Measurements from ENCODE around the gene GBP3.
"Not testable (repeated sequence)": the region's sequence is repeated elsewhere in the genome, so short reads cannot be mapped to it uniquely, and the experiment has no call there.

Gene GBP3

DNA sequence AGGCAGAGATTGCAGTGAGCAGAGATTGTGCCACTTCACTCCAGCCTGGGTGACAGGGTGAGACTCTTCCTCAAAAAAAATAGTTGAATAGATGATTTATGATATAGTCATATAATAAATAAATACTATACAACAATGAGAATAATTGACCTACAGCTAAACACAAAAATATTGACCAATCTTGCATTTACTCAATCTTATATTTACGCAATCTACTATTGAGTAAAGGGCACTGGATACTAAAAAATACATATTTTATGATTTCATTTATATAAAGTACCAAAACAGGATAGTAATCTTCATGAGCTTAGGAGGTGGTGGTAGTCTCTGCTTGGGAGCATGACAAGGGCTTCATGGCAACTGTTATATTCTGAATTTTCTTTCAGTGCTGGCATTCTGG, 19.1 kb upstream of the GBP3 start:
- DNase-seq, result no peak

DNA sequence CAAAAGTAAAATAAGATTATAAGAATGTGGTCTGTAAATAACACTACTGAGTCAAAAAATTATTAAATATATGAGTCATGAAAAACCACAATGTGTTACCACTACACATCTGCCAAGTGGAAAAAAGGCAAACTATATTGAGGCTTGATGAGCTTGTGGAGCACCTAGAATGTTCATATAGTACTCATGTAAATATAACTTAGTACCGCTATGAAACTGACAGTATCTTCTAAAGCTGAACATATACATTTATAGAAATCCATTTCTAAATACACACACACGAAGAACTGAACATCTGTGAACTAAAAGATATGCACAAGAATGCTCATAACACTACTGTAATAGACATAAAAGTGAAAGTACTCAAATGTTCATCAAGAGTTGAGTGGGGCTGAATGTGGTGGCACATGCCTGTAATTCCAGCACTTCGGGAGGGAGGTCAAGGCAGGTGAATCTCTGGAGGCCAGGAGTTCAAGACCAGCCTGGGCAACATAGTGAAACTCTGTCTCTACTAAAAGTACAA, 18.5 kb upstream of the GBP3 start:
- DNase-seq, result no peak

DNA sequence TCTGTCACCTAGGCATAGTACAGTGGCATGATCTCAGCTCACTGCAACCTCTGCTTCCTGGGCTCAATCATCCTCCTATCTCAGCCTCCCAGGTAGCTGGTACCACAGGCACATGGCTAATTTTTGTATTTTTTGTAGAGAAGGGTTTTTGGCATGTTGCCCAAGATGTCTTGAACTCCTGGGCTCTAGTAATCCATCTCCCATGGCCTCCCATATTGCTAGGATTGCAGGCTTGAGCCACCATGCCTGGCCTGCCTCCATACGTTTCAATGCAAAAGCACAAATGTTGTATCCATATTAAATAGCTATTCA, 17.6 kb upstream of the GBP3 start:
- DNase-seq, result no peak

DNA sequence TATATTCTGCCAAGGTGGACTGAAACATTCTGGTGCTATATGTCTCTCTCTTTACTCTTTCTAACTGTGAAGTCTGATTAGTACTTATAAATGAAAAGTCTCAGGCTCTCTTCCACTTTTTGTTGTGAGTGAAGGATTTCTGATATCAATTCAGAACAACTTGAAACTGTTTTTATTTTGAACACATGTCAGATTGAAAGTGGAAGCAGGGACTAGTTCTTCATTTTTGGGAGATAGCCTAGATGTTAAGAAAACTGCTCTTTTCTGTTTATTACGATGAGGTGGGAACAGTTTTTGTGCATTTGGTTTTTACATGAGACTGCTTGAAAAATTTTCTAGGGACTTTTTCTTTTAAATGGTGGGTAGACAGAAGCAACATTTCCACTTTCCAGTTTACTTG, 14.5 kb upstream of the GBP3 start:
- DNase-seq, result no peak

DNA sequence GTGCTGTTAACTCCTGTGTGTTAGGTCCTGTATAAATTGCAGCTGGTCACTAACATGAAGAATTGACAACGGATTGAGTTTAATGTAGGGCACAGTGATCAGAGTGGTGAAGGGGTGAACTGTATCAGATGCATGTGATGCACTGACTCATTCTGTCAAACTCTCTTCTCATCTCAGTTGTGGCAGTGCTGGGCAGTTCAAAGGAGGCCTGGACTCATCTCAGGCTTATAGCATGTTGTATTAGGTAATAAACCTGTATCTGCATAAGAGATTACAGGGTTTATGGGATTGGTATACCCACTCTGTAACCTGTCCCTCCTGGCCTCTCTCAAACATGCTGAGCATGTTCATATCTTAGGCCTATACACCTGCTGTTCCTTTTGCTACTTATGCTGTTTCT, 12.4 kb upstream of the GBP3 start:
- DNase-seq, result no peak

DNA sequence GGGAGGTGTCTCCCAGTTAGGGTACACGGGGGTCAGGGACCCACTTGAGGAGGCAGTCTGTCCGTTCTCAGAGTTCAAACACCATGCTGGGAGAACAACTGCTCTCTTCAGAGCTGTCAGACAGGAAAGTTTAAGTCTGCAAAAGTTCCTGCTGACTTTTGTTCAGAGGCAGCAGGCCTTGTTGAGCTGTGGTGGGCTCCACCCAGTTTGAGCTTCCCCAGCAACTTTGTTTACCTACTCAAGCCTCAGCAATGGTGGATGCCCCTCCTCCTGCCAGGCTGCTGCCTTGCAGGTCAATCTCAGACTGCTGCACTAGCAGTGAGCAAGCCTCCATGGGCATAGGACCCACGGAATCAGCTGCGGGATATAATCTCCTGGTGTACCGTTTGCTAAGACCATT, 11.3 kb upstream of the GBP3 start:
- DNase-seq, result not testable (repeated sequence)

DNA sequence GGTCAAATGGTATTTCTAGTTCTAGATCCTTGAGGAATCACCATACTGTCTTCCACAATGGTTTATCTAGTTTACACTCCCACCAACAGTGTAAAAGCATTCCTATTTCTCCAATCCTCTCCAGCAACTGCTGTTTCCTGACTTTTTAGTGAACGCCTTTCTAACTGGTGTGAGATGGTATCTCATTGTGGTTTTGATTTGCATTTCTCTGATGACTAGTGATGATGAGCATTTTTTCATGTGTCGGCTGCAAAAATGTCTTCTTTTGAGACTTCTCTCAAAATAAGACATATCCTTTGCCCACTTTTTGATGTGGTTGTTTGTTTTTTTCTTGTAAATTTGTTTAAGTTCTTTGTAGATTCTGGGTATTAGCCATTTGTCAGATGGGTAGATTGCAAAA, 6.4 kb upstream of the GBP3 start:
- DNase-seq, result not testable (repeated sequence)

DNA sequence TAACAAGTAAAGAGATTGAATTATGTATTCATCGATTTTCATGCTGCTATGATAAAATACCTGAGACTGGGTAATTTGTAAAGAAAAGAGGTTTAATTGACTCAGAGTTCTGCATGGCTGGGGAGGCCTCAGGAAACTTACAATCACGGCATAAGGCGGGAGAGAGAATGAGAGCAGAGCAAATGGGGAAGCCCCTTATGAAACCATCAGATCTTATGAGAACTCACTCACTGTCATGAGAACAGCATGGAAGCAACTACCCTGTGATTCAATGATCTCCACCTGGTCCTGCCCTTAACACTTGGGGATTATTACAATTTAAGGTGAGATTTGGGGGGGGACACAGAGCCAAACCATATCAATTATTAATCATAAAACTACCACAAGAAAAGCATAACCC, 3.3 kb upstream of the GBP3 start:
- DNase-seq, result no peak

DNA sequence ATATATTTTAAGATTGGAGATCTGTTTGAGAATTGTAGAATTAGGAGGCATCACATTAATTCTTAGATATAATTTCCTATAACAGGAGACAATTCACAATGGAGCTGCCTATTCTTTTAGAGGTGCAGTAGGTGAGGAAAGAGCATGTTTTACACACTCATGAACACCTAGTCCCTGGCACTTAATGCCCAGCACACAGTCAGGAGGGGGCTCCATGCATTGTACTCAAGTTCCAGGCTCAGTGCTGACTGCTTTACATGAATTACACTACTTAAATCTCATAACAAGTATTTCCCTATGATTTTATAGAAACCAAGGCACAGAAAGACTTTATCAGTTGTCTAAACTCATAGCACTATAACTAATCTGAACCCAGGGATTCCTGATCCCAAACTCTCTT, 360 bp upstream of the GBP3 start:
- no peak for DNase-seq

DNA sequence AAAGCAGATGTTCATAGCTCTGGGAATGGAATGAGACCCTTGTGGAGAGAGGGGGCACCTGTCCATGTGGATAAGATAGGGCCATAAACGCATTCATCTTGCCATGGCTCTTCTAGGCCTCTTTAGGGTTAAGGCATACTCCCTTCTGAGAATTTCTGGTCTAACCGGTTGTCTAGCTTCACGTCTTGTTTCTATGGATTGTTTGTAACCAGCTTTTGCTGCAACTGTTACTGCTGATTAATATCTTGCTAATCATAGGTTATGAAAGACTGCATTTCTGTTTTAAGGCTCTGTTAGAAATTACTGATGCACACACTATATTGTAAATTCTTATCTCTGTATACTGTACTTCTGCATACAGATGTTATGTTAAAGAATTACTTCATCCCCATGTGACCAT, 4.3 kb downstream of the GBP3 start:
- not testable (repeated sequence) for DNase-seq

DNA sequence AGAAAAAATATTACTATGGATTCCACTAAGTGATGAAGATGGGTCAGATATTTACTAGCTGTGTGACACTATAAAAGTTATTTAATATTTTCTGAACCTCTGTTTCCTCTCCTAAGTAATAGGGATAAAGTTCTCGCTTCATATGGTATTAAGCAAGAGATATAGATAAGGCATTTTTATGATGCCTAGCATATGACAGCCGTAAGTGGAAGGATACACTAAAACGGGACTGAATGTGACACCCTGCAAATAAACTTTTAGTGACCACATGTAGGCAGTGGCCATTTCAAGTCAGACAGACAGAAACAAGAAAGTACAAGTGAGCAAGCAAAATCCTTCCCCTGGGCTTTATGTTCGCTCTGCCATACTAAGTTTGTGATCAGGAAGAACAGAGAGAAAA, 14.2 kb downstream of the GBP3 start:
- no peak for DNase-seq

DNA sequence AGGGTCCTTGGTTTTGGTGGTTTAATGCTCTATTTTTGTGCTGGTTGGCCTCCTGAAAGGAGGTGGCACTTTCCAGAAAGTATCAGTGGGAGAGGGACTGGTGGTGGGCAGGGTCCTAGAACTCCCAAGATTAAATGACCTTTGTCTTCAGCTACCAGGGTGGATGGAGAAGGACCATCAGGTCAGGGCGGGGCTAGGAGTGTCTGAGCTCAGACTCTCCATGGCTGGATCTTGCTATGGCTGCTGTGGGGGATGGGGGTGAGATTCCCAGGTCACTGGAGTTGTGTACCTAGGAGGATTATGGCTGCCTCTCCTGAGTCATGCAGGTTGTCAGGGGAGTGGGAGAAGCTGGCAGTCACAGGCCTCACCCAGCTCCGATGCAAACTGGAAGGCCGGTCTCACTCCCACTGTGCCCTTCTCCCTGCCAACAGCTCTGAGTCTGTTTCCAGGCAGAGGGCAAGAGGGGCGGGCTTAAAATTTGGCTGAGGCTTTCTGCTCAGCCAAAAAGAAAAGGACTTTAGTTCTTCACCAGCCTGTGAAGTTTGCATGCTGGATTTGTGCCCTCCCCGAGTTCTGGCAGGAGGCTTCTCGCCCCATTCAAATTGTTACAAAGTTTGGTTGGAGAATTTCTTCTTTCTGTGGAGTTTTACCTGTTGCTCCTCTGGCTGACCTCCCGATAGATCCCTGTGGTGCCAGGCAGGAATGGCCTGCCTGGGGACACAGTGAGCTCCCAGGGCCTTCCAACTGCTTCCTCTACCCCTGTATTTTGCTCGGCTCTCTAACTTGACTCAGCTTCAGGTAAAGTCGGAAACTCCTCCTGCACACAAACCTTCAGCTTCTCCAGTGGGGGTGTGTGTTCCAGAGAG, 17.1 kb downstream of the GBP3 start:
- peak in 41 of 58 donors; percentile 11 to 86 (median 49) for DNase-seq

DNA sequence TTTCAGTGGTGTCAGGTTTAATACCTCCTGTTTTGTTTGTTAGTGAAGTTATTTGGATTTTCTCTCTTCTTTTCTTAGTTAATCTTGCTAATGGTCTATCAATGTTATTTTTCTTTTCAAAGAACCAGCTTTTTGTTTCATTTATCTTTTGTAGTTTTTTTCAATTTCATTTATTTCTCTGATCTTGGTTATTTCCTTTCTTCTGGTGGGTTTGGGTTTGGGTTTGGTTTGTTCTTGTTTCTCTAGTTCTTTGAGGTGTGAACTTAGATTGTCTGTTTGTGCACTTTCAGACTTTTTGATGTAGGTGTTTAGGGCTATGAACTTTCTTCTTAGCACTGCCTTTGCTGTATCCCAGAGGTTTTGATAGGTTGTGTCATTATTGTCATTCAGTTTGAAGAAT, 20.5 kb downstream of the GBP3 start:
- DNase-seq, result not testable (repeated sequence)

DNA sequence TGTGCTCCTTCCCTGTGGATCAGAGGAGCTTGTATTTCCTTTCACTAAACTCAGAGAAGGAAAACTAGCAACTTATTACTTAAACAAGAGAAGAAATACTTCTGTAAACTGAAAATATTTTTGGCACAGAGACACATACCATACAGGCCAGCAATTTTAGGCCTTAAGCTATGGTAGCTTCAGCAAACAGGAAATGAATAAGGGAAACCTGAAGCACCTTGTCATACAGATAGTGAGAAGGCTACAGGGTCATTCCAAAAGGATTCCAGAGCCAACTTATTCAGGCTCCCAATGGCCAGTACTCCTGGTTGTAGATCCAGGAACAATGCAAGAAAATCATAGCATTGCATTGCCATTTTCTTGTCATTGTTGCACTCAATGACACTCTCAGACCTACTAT, 21.2 kb downstream of the GBP3 start:
- no peak for DNase-seq

DNA sequence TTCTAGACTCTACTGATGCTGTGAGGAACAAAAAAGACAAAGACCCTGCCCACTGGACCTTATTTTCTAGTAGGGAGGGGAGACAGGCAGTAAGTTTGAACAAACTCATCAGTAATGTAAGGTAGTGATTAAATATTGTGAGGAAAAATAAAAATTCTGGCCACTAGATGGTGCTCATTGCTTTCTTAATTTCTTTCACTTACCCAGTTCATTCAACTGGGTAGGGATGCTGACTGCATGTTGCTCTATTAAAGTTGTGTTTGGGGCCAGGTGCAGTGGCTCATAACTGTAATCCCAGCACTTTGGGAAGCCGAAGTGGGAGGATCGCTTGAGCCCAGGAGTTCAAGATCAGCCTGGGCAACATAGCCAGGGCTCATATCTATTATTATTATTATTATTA, 23.9 kb downstream of the GBP3 start:
- DNase-seq, result peak in 2 of 58 donors; percentile 59 to 80

DNA sequence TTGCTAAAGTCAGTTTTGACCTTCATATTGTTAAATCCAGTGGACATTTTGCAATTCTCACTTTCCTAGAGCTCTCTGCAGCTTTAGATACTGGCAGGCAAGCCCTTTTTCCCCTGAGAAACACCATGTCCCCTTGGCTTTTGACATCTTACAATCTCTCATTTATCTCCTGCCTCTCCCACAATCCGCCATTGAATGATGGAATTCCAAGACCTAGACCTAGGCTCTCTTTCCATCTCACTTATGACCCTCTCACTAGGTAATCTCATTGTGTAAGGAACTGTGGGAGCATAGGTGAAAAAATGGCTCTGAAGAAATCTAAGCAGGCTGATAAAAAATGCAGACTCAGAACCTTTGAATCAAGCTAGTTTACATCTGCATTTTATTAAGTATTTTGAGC, 32.2 kb downstream of the GBP3 start:
- no peak for DNase-seq

DNA sequence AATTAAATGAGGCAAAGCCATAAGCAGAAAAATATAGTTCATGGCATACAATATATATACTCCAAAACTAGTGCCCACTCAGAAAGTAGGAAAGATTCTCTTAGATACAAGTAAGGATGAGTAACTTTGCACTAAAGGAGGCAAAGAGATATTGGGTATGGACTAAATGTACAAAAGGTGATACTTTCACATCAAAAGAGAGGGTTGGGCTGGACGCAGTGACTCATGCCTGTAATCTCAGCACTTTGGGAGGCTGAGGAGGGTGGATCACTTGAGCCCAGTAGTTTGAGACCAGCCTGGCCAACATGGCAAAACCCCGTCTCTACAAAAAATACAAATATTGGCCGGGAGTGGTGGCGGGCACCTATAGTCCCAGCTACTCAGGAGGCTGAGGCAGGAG, 37.0 kb downstream of the GBP3 start:
- no peak for DNase-seq

DNA sequence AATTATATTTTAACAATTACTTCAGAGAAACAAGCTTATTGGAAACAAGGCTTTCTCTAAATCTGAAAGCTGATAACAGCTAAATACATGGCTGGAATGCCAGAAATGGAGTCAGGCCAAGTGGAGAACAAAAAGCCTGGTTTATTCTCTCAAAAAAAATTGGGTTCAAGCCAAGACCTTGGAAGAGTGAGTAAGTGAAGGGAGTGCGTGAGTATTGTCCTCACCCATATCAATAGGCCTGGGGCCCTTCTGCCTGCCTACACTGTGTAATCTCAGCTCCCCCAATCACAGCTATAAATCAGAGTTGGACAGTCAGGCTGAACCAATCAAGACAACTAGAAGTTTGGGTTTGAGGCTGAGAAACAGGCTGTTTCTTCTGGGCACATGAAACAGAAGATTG, 37.6 kb downstream of the GBP3 start:
- DNase-seq, result peak in 15 of 58 donors; percentile 5 to 74 (median 37)

DNA sequence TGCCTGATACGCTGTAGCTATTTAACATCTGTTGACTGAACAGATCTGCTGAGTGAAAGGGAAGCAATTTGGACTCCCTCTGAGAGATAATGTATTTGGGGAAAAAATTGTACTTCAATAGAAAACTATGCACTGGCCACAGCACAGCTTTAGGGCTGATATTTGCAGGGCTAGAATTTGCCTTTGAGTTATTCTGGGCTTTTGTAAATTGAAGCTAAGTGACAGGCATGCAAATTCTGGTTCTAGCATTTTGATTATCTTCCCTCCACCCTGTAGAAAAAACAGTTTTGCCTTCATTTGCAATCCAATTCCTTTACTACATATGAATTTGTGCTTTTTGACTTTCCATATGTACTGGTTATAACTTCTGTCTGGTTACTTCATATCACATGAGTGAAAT, 38.1 kb downstream of the GBP3 start:
- no peak for DNase-seq

DNA sequence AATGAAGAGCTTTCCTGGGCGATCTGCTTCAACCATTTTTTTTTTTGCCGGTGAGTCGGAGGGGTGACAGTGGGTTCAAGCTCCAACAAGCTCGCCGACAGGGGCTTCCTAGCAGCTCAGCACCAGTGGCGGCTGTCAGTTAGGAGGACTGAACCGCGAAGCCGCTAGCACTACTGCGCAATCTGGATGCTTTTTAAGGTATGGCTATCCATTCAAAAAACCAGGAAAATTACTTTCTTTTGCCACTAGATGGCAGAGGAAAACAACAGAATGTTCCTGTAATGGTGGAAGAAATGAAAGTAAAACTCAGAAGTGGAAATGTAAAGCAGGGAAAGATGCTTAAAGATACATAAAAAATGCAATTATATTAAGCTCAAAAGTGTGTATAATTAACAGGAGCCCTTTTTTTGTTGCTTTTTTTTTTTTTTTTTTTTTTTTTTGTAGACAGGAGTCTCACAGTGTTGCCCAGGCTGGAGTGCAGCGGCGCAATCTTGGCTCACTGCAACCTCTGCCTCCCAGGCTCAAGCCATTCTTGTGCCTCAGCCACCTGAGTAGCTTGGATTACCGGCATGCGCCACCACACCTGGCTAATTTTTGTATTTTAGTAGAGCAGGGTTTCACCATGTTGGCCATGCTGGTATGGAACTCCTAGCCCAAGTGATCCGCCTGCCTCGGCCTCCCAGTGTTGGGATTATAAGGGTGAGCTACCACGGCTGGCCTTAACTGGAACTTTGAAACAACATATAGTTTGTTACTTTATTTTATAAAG, 38.7 kb downstream of the GBP3 start:
- peak in 4 of 58 donors; percentile 12 to 38 (median 19) for DNase-seq

DNA sequence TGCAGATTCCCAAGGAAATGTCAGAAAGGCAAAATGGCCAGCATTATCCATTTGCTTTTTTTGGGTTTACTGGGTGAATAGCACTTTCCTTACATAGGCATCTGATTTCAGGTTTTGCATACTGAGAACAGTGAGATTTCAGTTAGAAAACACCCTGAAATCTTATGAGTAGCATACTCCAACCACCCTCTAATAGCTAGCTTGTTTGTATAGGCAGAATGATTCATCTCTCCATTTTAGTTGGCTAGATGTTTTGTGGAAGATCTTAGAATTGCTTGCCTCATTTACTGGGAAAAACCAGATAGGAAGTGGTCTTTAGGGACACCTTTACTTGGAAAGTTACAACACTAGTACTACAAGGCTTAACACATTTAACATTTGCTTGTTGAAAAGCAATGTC, 40.6 kb downstream of the GBP3 start:
- no peak for DNase-seq

DNA sequence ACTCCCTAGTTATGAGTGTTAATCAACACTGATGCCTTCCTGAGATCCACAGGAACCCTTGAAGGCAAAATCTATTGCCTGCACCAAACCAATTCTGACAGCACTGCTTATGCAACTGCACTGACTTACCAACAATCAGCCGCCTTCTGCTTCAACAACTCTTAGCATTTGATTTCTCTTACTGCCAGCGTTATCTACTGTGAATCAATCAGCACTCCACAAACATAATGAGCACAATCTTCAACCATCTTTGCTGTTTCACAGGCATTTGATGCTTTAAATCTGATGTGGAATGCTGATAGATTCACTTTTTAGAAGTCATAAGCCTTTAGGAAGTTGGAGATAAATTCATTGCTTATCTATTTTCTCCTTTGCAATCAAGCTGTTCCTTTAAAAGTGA, 41.2 kb downstream of the GBP3 start:
- DNase-seq, result not testable (repeated sequence)

DNA sequence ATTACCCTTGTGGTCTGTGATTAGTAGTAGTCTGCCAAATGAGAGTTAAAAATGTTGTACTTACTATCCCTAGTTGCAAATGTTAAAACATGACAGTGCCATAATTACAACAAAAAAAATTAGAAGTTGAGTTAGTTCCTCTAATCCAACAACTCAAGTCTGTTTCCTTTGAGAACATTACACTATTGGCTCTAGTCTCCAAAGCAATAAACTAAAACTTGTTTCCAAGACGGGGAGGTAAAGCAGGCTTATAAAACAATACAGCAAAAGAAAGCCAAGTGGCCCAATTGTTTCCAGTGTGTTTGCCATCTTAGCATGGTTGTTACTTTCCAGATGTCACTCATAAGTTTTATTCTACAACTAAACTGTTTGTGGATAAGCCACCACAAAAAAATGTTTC, 41.8 kb downstream of the GBP3 start:
- no peak for DNase-seq
